HG03108 (cell line): ENCODE data around the gene TMEM151B.

Experiments used
- ATAC-seq: cut with Tn5 transposase; IDR thresholded peaks from one replicate; pipeline ENCODE4 v1.9.1; 2021; ENCODE audit warnings: moderate library complexity; ENCODE audit not compliant: unreplicated experiment

The TMEM151B gene

GRCh38 chr6:44263354-44264100, 6.7 kb upstream of the TMEM151B start:
- no peak for ATAC-seq

DNA sequence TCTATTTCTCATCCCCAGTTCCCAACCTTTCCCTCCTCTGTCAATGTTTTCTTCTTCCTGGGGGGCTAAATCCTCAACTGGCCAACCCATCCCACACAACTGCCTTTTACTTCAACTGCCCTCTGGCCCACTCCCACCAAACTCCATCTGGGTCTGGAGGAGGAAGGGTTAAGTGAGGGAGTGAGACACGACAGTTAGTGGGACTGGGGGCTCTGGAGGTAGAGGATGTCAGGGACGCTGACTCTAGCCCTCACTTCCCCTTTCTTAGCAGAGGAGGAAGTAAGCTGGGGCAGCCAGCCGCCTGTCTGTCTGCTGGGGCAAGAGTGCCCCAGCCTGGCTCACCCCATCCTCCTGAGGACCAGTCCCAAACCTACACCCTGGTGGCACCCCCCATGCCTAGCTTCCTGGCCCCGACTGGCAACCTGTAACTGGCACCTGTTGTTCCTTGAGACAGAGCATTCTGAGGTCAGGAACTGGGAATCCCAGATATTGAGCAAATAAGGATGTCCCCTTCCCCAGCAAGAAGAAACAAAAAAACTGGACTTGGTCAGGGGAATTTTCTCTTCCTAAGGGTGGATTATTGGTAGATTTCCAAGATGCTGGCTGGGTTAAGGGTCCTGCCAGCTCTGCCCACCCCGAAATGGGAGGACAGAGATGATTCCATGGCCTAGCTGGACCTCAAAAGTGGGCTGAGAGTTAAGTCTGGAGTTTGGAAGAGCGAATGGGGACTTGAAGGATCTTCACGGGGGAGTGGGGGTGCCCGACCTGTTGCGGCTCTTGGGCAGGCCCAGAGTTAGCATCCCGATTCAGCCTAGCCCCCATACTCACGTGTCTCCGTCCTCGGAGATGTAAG, 5.9 kb upstream of the TMEM151B start:
- ATAC-seq, result peak; percentile 27

DNA sequence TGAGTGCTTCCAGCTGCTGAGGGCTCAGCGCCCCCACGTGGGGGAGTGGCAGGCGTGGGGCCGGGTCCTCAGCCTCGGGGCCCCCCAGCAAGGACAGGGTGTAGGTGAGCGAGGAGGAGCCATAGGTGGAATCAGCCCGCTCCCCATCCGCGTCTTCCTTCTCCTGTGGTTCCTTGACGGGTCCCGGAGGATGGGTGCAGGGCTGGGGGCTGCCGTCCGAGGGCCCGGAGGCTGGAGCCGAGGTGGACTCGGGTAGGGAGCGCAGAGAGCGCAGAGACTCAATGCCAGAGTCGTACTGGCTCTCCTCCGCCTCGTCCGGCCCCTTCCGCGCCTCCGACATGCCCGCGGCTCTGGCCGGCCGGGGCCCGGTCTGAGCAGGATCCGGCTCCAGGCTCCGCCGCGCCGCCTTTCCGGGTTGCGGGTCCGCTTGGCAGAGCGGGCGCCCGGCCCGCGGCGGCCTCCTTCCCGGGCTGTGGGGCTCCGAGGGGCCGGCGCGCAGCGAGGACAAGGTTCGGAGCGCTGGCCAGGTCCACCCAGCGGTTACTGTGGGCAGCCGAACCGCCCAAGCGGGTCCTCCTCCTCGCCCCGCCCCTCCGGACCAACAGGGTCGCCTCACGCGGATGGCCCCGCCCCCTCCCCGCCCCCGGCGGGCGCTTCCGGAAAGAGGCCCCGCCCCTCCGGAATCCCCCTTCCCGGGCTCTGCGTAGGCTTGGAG, 5.1 kb upstream of the TMEM151B start, which contains the start of gene NFKBIE:
NFKBIE (minus strand) TSS at position 545 of the 715 bp plus-strand sequence; CDS start at position 340, 205 bp downstream.
- ATAC-seq, result peak; percentile 31

DNA sequence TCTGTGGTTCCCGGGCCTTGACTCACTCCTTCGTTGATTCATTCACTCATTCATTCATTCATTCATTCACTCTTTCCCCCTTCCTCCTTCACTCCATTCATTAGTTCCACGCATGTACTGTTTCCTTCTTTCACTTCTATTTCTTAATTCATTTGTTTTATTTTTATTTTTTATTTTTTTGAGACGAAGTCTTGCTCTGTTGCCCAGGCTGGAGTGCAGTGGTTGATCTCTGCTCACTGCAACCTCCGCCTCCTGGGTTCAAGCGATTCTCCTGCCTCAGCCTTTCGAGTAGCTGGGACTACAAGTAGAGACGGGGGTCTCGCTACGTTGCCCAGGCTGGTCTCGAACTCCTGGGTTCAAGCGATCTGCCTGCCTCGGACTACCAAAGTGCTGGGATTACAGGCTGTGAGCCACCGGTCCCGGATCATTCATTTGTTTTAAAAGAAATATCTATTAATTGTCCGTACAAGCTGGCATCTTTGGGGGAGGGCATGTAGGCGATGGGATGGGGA, 4.5 kb upstream of the TMEM151B start:
- ATAC-seq, result no peak

DNA sequence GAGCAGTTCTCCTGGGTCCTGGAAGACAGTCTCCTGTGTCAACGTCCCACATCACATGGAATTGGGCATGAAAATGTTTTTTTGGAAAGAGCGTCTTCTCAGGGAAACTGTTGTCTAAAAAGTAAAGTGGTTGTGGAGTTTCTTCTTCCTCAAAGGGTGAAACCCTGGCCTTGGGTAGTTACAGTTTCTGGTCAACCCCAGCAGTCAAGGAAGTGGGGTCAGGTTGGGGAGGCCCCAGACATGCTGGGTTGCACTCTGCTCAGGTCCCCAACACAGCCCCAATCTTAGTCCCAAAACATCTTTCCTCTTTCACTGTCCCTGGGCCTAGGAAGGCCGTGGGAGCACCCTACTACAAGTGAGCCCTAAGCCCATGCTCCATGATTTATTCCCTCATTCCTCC, 3.9 kb upstream of the TMEM151B start:
- peak; percentile 31 for ATAC-seq

GRCh38 chr6:44267252-44267651, 3.0 kb upstream of the TMEM151B start:
- no peak for ATAC-seq

- no peak for ATAC-seq
These were observed 2.1 kb upstream of the TMEM151B start for GRCh38 chr6:44268095-44268628.

DNA sequence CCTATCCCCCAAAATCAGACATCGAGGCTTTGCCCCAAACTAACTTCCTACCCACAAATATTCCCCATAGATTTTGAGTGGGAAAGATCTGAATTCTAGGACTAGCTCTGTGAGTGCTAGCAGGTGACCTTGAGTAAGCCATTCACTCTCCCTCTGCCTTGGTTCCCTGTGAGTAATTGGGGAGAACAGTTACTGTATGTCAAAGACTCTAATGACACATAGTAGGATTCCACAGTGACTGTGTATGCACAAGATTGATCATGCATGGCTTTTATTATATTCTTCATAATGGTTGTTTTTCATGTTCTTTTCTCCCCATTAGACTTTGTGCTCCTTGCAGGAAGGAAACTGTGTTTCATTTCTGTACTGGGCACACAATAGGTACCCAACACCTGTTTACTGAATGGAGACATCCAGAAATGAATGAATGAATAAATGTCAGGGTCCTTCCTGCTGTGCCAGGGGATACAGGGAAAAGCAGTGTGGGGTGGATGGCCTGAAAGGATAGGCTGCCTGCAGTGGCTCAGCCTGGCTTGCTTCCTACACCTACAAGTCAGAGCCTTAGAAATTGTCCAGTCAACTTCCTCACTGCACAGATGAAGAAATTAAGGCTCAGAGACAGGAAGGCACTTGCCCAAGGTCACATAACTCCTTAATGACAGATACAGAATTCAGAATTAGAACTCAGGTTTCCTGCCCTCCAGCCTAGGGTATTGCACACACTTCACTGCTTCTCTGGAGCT, 901 bp upstream of the TMEM151B start:
- ATAC-seq, result no peak

GRCh38 chr6:44270526-44271405, 516 bp downstream of the TMEM151B start:
- ATAC-seq, result no peak

DNA sequence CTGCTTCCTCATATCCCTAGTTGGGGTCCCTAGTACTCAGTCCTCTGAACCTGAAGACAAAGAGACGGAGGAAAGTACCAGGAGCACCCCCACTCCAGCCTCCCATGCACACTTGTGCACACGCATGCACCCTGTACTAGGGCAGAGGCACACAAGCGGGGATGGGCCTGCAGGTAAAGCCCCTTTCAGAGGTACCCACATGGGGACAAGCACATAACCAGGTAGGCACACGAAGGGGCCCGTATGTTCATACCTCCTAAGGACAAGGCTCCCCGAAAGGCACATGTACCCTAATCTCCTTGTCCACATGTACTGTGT, 1.1 kb downstream of the TMEM151B start:
- no peak for ATAC-seq

- ATAC-seq, result no peak
These were observed 1.7 kb downstream of the TMEM151B start for GRCh38 chr6:44271914-44272313.

DNA sequence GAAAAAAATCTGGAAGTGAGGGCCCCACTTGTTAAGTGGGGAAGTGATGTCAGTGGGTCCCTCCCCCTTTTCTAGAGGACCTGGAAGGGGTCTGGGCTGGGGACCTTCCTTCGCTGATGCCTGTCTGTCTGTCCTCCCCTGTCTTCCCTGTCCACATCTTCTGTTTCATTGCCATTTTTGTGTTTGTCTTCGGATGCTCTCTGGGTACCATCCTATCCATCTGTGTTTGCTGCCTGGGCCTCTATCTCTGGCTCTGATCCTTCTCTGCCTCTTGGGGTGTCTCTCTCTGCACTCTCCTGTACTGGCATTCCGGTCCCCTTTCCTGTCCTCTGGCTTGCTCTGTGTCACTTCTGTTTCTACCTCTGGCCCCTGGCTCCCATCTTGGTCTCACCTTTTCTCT, 2.3 kb downstream of the TMEM151B start:
- ATAC-seq, result no peak

- no peak for ATAC-seq
These were observed 2.8 kb downstream of the TMEM151B start for GRCh38 chr6:44272999-44273566.

GRCh38 chr6:44273617-44274016, 3.4 kb downstream of the TMEM151B start:
- ATAC-seq, result no peak

DNA sequence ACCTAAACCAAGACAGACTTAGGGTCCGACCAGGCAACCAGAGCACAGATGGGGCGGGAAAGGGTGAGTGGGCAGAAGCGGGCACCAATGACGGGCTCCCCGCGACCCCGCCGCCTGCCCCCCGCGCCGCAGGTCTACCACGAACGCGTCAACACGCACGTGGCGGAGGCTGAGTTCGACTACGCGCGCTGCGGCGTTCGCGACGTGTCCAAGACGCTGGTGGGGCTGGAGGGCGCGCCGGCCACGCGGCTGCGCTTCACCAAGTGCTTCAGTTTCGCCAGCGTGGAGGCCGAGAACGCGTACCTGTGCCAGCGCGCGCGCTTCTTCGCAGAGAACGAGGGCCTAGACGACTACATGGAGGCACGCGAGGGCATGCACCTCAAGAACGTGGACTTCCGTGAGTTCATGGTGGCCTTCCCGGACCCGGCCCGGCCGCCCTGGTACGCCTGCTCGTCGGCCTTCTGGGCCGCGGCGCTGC, 5.1 kb downstream of the TMEM151B start:
- no peak for ATAC-seq

GRCh38 chr6:44275749-44276648, 5.7 kb downstream of the TMEM151B start:
- no peak for ATAC-seq

DNA sequence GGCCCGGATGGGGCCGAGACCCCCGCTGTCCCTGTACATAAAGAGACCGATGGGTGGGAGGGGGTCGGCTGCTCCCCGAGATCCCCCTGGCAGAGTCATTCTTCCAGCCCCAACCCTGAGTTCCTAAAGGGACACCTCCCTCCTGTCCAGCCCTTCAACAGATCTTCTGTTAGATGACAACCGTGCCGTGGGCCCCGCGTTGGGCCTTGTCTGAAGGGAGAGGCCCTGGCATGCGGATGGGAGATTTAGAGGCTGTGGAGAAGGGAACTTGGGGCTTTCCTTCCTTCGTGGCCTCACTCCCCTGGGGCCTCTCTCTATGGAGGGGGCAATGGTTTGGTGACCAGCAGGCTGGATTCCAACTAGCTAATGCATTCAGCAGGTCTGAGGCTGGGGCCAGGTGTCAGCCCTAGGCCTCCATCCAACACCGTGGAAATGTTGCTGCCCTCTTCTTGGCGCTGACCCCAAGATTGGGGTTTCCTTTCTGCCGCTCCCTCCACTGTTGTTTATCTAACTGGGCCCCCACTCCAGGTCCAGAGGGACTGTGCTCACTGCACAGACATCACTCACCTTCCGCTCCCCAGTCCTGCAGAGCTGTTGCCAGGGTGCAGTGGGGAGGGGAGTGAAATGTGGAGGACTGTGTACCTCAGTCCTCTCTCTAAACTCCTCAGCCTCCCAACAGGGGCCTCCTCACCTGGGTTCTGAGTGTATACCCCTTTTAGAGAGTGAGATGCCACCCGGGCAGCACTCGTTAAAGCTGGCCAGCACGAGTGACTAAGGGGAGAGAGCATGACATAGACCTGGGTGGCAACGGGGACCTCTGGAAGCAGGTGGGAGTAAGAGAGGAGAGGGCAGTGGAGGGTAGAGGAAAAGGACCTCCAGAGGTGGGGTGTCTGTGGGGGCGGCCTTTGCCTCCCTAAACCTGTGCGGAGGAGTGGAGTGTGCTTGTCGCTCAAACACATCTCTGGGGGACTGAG, 6.7 kb downstream of the TMEM151B start:
- ATAC-seq, result no peak
